GM19035 (cell line): Measurements from ENCODE around the gene ZW10.

Experiments used
- ATAC-seq: cut with Tn5 transposase; IDR thresholded peaks from one replicate; pipeline ENCODE4 v1.9.1; 2021; ENCODE audit not compliant: unreplicated experiment

ZW10 gene

GRCh38 chr11:113701491-113701890 is 72.0 kb downstream of the ZW10 start:
- no peak for ATAC-seq

GRCh38 chr11:113698515-113698914 is 75.0 kb downstream of the ZW10 start:
- ATAC-seq: no peak

GRCh38 chr11:113697756-113698407 is 75.6 kb downstream of the ZW10 start:
- ATAC-seq: no peak

GRCh38 chr11:113697111-113697510 is 76.4 kb downstream of the ZW10 start:
- no peak for ATAC-seq

- no peak for ATAC-seq
Observed at GRCh38 chr11:113695207-113695606, 78.3 kb downstream of the ZW10 start.

- no peak for ATAC-seq
Observed at GRCh38 chr11:113694390-113694789, 79.1 kb downstream of the ZW10 start.

GRCh38 chr11:113693030-113693429 is 80.5 kb downstream of the ZW10 start:
- no peak for ATAC-seq

GRCh38 chr11:113690619-113691569 is 82.6 kb downstream of the ZW10 start:
- no peak for ATAC-seq

- ATAC-seq: no peak
Observed at GRCh38 chr11:113689768-113690618, 83.5 kb downstream of the ZW10 start.

GRCh38 chr11:113685654-113686359 is 87.7 kb downstream of the ZW10 start:
- ATAC-seq: no peak

GRCh38 chr11:113684496-113684895 is 89.0 kb downstream of the ZW10 start:
- ATAC-seq: no peak

GRCh38 chr11:113683481-113684046 is 89.9 kb downstream of the ZW10 start:
- ATAC-seq: no peak
